GM21737 (cell line): Measurements from ENCODE around the gene PLA2G4B.

ENCODE experiments used
- ATAC-seq: cut with Tn5 transposase; IDR thresholded peaks from one replicate; pipeline ENCODE4 v1.9.1; 2021; ENCODE audit warnings: mild to moderate bottlenecking, moderate library complexity; ENCODE audit not compliant: unreplicated experiment

Gene PLA2G4B

GRCh38 chr15:41809121-41809520 lies 29.5 kb upstream of the PLA2G4B start:
- ATAC-seq = no peak

DNA sequence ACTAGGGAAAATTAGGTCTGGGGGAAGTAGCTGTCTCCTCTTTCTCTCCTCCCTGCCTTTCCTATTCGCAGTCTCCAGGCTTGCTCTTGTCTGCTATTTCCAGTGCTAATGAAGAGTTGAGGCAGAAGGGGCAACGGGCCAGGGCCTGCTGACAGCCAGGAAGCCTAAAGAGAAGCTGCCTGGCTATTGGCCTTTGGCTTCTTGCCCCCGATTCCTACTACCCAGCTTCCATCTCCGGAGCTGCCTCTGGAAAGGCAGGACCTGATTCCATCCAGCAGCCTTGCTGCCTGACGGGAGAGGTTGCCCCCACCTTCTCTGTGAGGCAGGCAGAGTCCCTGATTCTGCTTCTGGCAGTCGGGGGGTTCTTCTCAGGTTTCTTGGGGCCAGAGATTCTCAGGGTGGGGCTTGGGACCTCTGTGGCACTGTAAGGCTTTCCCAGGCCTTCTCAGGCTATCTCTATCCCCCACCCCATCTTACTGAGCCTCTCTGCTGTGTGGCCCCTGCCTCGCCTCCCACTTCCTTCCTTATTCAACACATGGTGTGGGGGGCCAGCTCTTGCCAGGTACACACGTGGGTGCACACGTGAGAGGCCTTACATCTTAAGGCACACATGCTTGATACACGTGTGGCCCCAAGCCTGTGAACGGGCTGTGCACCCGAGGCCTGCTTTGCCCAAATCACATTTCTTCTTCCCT lies 29.0 kb upstream of the PLA2G4B start:
- ATAC-seq = no peak

- no peak for ATAC-seq
These were observed 27.8 kb upstream of the PLA2G4B start for GRCh38 chr15:41810651-41811431.

- no peak for ATAC-seq
These were observed 27.0 kb upstream of the PLA2G4B start for GRCh38 chr15:41811432-41812195.

DNA sequence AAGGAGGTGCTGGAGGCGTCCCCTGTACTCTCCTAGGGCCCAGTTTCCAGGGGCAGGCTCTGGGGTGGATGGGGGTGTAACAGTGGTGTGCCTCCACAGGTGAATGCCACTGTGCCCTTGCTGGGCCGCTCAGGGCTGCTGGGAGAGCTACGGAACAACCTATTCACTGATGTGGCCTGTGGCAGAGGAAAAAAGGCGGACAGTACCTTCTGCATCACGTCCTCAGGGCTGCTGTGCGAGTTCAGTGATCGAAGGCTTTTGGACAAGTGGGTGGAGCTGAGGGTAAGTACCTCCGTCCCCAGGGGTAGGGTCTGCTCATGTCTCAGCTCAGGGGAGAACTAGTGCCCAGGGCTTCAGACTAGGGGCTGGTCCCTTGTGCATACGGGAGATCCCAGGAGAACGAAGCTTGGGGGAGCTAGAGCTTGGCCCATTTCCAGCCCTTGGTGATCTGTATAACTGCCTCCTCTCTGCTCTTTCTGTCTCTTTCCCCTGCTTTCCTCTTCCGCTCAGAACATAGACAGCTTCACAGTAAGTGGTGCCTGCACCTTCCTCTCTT lies 25.7 kb upstream of the PLA2G4B start:
- no peak for ATAC-seq

DNA sequence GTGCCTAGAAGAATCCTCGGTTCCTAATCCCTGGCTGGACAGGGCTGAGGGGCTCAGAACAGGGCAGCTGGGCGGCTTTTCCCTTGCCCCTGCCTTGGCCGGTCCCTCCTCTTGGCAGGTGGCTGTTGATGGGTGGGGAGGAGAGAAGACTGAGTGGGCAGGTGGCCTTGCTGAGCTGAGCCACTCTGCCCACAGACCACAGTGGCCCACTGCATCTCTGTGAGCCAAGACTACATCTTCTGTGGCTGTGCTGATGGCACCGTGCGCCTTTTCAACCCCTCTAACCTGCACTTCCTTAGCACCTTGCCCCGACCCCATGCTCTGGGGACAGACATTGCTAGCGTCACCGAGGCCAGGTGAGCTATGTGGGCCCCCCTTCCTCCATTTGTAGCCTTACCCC lies 25.2 kb upstream of the PLA2G4B start:
- ATAC-seq = no peak

- no peak for ATAC-seq
These were observed 24.1 kb upstream of the PLA2G4B start for GRCh38 chr15:41814534-41814933.

DNA sequence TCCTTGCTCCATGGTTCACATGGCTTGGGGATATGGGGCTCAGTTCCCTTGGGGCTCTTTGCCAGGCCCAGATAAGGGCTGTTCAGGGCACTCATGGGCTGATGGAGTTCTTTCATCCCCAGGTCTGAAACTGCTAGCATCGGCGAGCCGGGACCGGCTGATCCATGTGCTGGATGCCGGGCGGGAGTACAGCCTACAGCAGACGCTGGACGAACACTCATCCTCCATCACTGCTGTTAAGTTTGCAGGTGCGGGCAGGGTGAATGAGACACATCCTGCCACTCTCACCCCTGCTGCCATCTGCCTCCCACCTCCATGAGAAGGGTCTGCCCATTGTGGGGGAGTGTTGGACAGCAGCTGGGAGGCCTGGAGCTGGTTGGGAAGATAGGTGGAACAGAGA lies 21.9 kb upstream of the PLA2G4B start:
- no peak for ATAC-seq

DNA sequence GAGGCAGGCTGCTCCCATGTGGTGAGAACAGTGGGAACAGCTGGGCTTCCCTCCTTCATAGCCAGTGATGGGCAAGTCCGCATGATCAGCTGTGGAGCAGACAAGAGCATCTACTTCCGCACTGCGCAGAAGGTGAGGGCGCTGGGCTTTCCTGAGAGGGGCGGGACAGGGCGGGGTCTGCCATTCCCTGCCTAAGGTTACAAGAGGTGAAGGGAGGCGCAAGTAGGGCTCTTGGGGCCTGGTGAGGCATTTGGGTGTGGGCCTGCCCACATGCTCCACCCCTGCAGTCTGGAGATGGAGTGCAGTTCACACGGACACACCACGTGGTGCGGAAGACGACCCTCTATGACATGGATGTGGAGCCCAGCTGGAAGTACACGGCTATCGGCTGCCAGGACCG lies 21.3 kb upstream of the PLA2G4B start:
- no peak for ATAC-seq

GRCh38 chr15:41817781-41818180 lies 20.9 kb upstream of the PLA2G4B start:
- no peak for ATAC-seq

- ATAC-seq = no peak
These were observed 19.1 kb upstream of the PLA2G4B start for GRCh38 chr15:41819455-41820050.

DNA sequence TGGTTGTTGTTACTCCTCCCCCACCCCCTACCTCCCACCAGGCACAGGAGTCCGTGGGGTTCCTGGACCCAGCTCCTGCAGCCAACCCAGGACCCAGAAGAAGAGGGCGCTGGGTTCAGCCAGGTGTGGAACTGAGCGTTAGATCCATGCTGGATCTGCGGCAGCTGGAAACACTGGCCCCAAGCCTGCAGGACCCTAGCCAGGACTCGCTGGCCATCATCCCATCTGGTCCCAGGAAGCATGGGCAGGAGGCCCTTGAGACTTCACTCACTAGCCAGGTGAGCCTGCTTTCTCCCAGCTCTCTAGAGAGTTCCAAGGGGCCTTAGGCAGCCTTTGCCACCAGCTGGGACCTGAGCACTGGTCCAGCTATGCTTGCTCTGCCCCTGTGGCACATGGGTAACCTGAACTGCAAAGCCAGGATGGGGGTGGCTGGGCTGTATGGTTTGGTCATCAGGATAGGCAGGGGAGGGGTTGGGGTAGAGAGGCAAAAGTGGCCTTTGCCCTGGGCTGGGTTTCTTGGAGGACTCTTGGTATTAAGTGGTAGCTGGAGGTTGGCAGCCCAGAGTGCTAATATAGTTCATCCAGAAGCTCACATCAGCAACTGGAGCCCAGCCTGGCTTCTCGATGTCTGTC lies 17.7 kb upstream of the PLA2G4B start:
- no peak for ATAC-seq

- ATAC-seq = no peak
These were observed 16.8 kb upstream of the PLA2G4B start for GRCh38 chr15:41821831-41822230.

DNA sequence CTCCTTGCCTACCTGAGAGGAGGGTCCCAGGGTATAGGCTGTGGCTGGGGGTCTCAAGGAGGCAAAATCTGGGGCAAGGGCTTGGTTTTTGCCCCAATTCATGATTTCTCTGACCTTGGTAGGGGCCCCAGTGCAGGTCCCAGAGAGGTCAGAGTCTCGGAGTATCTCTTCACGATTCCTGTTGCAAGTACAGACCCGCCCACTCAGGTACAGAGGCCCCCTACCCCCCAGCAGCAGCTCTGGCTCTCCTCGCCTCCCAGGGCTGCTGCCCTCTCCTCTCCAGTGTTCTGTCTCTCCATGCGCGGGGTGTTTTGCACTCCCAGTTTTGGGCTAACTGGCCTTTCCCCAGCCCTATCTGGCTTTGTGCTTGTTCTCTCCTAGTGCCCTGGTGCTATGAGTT lies 16.2 kb upstream of the PLA2G4B start:
- ATAC-seq = no peak

DNA sequence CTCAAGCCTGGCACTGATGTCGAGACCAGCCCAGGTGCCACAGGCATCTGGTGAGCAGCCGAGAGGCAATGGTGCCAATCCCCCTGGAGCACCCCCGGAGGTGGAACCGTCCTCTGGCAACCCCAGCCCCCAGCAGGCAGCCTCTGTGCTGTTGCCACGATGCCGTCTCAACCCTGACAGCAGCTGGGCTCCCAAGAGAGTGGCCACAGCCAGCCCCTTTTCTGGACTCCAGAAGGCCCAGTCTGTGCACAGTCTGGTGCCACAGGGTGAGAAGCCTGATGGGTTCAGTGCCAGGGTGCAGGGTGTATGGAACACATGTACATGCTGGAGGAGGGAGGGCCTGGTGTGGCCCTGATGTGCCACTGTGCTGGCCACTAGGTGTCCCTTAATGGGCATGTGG lies 15.7 kb upstream of the PLA2G4B start:
- no peak for ATAC-seq

DNA sequence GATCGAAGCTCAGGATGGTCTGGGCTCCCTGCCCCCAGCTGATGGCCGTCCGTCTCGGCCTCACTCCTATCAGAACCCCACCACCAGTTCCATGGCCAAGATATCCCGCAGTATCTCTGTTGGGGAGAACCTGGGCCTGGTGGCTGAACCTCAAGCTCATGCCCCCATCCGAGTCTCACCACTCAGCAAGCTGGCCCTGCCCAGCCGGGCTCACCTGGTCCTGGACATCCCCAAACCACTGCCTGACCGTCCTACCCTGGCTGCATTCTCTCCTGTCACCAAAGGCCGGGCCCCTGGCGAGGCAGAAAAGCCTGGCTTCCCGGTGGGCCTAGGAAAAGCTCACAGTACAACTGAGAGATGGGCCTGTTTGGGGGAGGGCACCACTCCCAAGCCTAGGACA lies 15.1 kb upstream of the PLA2G4B start:
- ATAC-seq = no peak

GRCh38 chr15:41824062-41824745 lies 14.4 kb upstream of the PLA2G4B start:
- no peak for ATAC-seq

DNA sequence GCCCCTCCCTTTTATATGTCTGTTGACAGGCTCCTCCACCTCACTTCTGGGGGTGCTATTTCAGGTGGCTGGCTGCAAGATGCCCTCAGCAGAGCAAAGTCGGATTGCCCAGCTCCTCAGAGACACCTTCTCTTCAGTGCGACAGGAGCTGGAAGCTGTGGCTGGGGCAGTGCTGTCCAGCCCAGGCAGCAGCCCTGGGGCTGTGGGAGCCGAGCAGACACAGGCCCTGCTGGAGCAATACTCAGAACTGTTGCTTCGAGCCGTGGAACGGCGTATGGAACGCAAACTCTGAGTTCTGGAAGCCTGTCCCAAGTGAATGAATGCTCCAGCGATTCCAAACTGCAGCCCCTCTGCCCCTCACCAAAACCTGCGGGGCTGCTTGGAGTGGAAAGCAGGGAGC lies 13.5 kb upstream of the PLA2G4B start:
- no peak for ATAC-seq

DNA sequence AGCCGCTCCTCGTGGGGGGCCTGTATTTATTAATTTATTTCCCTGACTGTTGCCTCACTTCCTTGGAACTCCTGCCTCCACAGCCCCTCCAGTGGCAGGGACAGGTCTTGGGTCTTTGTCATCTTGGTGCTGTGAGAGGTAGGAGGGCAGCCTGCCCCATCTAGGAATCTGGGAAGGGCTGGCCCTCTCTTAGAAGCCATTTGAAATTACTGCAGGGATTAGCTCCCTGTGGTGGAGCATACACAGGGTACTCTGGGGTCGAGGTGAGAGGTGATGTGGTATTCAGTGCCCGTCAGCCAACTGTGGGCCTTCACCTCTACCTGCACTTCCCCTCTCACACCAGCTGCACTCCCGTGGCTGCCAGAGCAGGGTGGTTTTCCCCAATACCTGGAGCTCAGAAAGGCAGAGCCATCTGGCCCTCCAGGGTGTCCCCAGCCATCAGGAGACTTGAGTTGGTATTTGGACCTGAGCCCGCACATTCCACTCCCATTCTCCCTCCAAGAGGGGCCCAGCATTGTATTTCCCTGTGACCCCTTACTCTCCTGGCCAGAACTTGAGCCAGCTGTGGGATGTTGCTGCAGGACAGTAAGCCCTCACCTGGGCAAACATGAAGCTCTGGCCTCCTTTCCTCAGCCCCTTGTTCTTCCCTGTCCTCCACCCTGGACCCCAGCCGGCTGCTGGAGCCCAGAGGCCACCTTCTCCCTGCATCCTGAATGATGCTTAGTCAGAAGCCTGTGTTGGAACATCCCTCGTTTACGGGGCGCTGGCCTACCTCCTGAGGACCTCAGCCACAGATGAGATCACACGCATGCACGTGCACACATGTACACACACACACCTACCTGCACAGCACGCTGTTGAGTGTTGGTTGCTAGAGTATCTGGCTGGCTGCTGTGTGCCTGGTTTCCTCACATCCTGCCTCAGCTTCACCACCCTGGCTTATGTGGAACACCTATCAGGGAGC lies 12.8 kb upstream of the PLA2G4B start:
- no peak for ATAC-seq
